ENCODE measurements around the gene ABLIM3.
"Not testable (repeated sequence)": the region's sequence is repeated elsewhere in the genome, so short reads cannot be mapped to it uniquely, and the experiment has no call there.

The ABLIM3 gene

GRCh38 chr5:149271195-149271715 is 130.0 kb downstream of the ABLIM3 start:
- H3K4me2 ChIP-seq (ENCODE audit: low read depth, low read length, poor library complexity, severe bottlenecking): no peak overlapping the region
- no peaks in the 10 kb centered on the region for H3K9me2 ChIP-seq (replicated peaks; ENCODE audit: insufficient read depth, low read length)
- H2AFZ ChIP-seq (ENCODE audit: low read depth, low read length, severe bottlenecking): no peak overlapping the region
- TF ChIP-seq, protein P1, sequence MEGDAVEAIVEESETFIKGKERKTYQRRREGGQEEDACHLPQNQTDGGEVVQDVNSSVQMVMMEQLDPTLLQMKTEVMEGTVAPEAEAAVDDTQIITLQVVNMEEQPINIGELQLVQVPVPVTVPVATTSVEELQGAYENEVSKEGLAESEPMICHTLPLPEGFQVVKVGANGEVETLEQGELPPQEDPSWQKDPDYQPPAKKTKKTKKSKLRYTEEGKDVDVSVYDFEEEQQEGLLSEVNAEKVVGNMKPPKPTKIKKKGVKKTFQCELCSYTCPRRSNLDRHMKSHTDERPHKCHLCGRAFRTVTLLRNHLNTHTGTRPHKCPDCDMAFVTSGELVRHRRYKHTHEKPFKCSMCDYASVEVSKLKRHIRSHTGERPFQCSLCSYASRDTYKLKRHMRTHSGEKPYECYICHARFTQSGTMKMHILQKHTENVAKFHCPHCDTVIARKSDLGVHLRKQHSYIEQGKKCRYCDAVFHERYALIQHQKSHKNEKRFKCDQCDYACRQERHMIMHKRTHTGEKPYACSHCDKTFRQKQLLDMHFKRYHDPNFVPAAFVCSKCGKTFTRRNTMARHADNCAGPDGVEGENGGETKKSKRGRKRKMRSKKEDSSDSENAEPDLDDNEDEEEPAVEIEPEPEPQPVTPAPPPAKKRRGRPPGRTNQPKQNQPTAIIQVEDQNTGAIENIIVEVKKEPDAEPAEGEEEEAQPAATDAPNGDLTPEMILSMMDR (IDR thresholded peaks at IDR 0.05; ENCODE audit: insufficient read depth, low read length, poor library complexity, severe bottlenecking): no peak
- no peak for TF ChIP-seq EZH2phosphoT487 (conservative IDR thresholded peaks at IDR 0.05; ENCODE audit: low read length)
- H3K36me3 ChIP-seq (ENCODE audit: low read length): no peaks in the 10 kb centered on the region
- no peak overlapping the region for H3K4me3 ChIP-seq (ENCODE audit: insufficient read depth, low read length, poor library complexity, severe bottlenecking)
- no peak overlapping the region for H3K27ac ChIP-seq (ENCODE audit: low read depth, low read length)
- no peaks in the 10 kb centered on the region; the same call in 1 of the 2 replicates for H3K9me3 ChIP-seq (ENCODE audit: insufficient read depth, low read length)
- H3F3A ChIP-seq (ENCODE audit: insufficient read depth): no peaks in the 10 kb centered on the region
- H3K27me3 ChIP-seq (ENCODE audit: low read length): no peaks in the 10 kb centered on the region
- no peaks in the 10 kb centered on the region for H3K79me2 ChIP-seq (ENCODE audit: insufficient read depth, low read length)
- no peak overlapping the region for H3K9ac ChIP-seq (ENCODE audit: low read length)
- H4K20me1 ChIP-seq (ENCODE audit: low read depth, low read length): no peaks in the 10 kb centered on the region

DNA sequence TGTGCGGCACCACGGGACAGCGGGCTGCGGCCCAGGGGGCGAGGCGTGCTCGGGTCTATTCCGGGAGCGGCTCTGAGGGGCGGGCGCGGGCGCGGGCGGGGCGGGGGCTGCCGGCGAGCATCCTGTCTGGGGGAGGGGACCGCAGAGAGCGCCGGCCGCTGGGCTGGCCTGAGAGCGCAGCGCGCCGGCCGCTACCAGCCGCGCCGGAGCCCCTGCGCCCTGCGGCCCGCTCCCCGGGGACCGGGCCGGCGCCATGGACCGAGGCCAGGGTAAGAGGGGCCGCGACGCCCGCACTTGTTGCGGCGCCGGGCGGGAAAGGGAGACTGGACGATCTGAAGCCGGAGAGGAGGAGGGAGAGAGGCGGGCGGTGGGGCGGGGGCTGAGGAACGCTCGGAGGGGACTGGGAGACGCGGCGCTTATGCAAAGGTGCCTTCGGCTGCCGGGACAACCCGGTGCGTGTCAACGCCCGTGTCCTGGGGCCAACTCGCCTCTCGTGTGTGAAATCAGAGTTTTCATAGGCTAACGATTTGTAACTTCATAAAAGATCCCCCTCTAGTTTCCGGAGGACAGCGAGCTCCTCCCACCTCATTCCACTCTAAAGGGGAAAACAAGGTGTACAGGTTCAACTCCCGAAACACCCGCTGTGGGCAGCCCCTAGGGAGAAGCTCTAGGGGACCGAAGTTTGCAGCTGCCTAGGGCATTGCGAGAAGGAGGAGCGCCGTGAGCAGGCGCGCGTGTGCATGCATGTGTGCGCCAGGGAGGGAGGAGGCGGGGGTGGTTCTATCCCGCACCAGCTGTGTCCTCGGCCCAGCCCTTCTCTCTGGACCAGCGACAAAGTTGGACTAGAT is 130.6 kb downstream of the ABLIM3 start, which contains the start of gene AFAP1L1:
Gene AFAP1L1, plus strand, starts transcription at position 144 of the 848 bp plus-strand sequence. Its CDS starts 110 bp downstream, at position 254.
- no peak within 1 kb of the TSS for H3K4me2 ChIP-seq (ENCODE audit: low read depth, low read length, poor library complexity, severe bottlenecking)
- H3K9ac ChIP-seq (ENCODE audit: low read length): no peak within 1 kb of the TSS
- no peaks in the 10 kb centered on the region; the same call in 1 of the 2 replicates for H3K9me3 ChIP-seq (ENCODE audit: insufficient read depth, low read length)
- no peak for TF ChIP-seq EZH2phosphoT487 (conservative IDR thresholded peaks at IDR 0.05; ENCODE audit: low read length)
- TF ChIP-seq, protein P1 (IDR thresholded peaks at IDR 0.05; ENCODE audit: insufficient read depth, low read length, poor library complexity, severe bottlenecking): no peak
- no peak within 1 kb of the TSS for H3K4me3 ChIP-seq (ENCODE audit: insufficient read depth, low read length, poor library complexity, severe bottlenecking)
- H3F3A ChIP-seq (ENCODE audit: insufficient read depth): no peaks in the 10 kb centered on the region
- H3K27me3 ChIP-seq (ENCODE audit: low read length): no peaks in the 10 kb centered on the region
- no peaks in the 10 kb centered on the region for H3K9me2 ChIP-seq (replicated peaks; ENCODE audit: insufficient read depth, low read length)
- H2AFZ ChIP-seq (ENCODE audit: low read depth, low read length, severe bottlenecking): no peak within 1 kb of the TSS
- H3K36me3 ChIP-seq (ENCODE audit: low read length): no peaks in the 10 kb centered on the region
- H3K27ac ChIP-seq (ENCODE audit: low read depth, low read length): no peak within 1 kb of the TSS
- H3K79me2 ChIP-seq (ENCODE audit: insufficient read depth, low read length): no peaks in the 10 kb centered on the region
- no peaks in the 10 kb centered on the region for H4K20me1 ChIP-seq (ENCODE audit: low read depth, low read length)

DNA sequence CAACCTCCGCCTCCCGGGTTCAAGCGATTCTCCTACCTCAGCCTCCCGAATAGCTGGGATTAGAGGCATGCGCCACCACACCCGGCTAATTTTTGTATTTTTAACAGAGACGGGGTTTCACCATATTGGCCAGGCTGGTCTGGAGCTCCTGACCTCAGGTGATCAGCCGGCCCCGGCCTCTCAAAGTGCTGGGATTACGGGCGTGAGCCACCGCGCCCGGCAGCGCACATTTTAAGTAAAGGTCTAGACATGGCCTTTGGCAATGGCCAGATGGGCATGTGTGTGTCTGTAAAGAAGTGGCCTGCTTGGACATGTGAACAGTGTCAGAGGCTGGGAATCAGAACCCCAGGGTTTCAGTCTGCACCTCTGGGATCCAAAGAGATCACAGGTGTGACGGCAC is 131.5 kb downstream of the ABLIM3 start:
- H3K9me3 ChIP-seq (ENCODE audit: insufficient read depth, low read length); H3K9me2 ChIP-seq (replicated peaks; ENCODE audit: insufficient read depth, low read length); H2AFZ ChIP-seq (ENCODE audit: low read depth, low read length, severe bottlenecking); H3F3A ChIP-seq (ENCODE audit: insufficient read depth); H3K4me3 ChIP-seq (ENCODE audit: insufficient read depth, low read length, poor library complexity, severe bottlenecking); H3K36me3 ChIP-seq (ENCODE audit: low read length); H3K4me2 ChIP-seq (ENCODE audit: low read depth, low read length, poor library complexity, severe bottlenecking); H3K79me2 ChIP-seq (ENCODE audit: insufficient read depth, low read length); H3K27me3 ChIP-seq (ENCODE audit: low read length); H3K27ac ChIP-seq (ENCODE audit: low read depth, low read length); H4K20me1 ChIP-seq (ENCODE audit: low read depth, low read length); H3K9ac ChIP-seq (ENCODE audit: low read length): not testable (repeated sequence)

- Histone ChIP-seq H3K9ac (ENCODE audit: low read length) (no peak overlapping the region), H3K27ac (ENCODE audit: low read depth, low read length) (no peak overlapping the region), H3F3A (ENCODE audit: insufficient read depth) (no peaks in the 10 kb centered on the region), H3K9me2 (replicated peaks; ENCODE audit: insufficient read depth, low read length) (no peaks in the 10 kb centered on the region), H3K9me3 (ENCODE audit: insufficient read depth, low read length) (no peaks in the 10 kb centered on the region; the same call in 1 of the 2 replicates), H3K36me3 (ENCODE audit: low read length) (no peaks in the 10 kb centered on the region), H3K4me2 (ENCODE audit: low read depth, low read length, poor library complexity, severe bottlenecking) (no peak overlapping the region), H3K27me3 (ENCODE audit: low read length) (no peaks in the 10 kb centered on the region), H2AFZ (ENCODE audit: low read depth, low read length, severe bottlenecking) (no peak overlapping the region), H3K79me2 (ENCODE audit: insufficient read depth, low read length) (no peaks in the 10 kb centered on the region), H4K20me1 (ENCODE audit: low read depth, low read length) (no peaks in the 10 kb centered on the region), H3K4me3 (ENCODE audit: insufficient read depth, low read length, poor library complexity, severe bottlenecking) (no peak overlapping the region)
- TF ChIP-seq, protein P1 (IDR thresholded peaks at IDR 0.05; ENCODE audit: insufficient read depth, low read length, poor library complexity, severe bottlenecking): no peak
- TF ChIP-seq EZH2phosphoT487 (conservative IDR thresholded peaks at IDR 0.05; ENCODE audit: low read length): no peak
Observed at GRCh38 chr5:149273237-149273636, 131.9 kb downstream of the ABLIM3 start.

All from SU-DHL-6 (cell line).